GM04504 (cell line): Measurements from ENCODE around the gene FANCD2.
"Not testable (repeated sequence)": the region's sequence is repeated elsewhere in the genome, so short reads cannot be mapped to it uniquely, and the experiment has no call there.

Experiments used
- DNase-seq: peaks from one replicate; pipeline ENCODE4 v3.0.0-alpha.2; 2012; ENCODE audit warnings: low read depth

The FANCD2 gene

GRCh38 chr3:10015461-10015904 is 10.8 kb upstream of the FANCD2 start:
- peak; percentile 95 for DNase-seq

GRCh38 chr3:10017636-10018292 is 8.5 kb upstream of the FANCD2 start:
- DNase-seq, result peak; percentile 56

GRCh38 chr3:10018806-10019205 is 7.4 kb upstream of the FANCD2 start:
- not testable (repeated sequence) for DNase-seq

- DNase-seq, result no peak
Measured at GRCh38 chr3:10019326-10019725, 6.9 kb upstream of the FANCD2 start.

GRCh38 chr3:10021856-10022775 is 4.1 kb upstream of the FANCD2 start:
- no peak for DNase-seq

GRCh38 chr3:10023587-10024310 is 2.5 kb upstream of the FANCD2 start:
- peak; percentile 60 for DNase-seq

GRCh38 chr3:10025205-10026083 is 793 bp upstream of the FANCD2 start:
- DNase-seq, result no peak

GRCh38 chr3:10041034-10041433 is 14.8 kb downstream of the FANCD2 start:
- DNase-seq, result no peak

- no peak for DNase-seq
Measured at GRCh38 chr3:10047876-10048275, 21.6 kb downstream of the FANCD2 start.

GRCh38 chr3:10053054-10053453 is 26.8 kb downstream of the FANCD2 start:
- not testable (repeated sequence) for DNase-seq

- DNase-seq, result no peak
Measured at GRCh38 chr3:10055097-10055496, 28.9 kb downstream of the FANCD2 start.

- DNase-seq, result not testable (repeated sequence)
Measured at GRCh38 chr3:10070077-10070476, 43.8 kb downstream of the FANCD2 start.

- DNase-seq, result no peak
Measured at GRCh38 chr3:10074666-10075065, 48.4 kb downstream of the FANCD2 start.

GRCh38 chr3:10081871-10082270 is 55.6 kb downstream of the FANCD2 start:
- DNase-seq, result no peak

- no peak for DNase-seq
Measured at GRCh38 chr3:10085738-10086137, 59.5 kb downstream of the FANCD2 start.

- no peak for DNase-seq
Measured at GRCh38 chr3:10088256-10088655, 62.0 kb downstream of the FANCD2 start.

- DNase-seq, result no peak
Measured at GRCh38 chr3:10090179-10090578, 63.9 kb downstream of the FANCD2 start.

GRCh38 chr3:10090774-10091173 is 64.5 kb downstream of the FANCD2 start:
- not testable (repeated sequence) for DNase-seq

GRCh38 chr3:10091387-10091786 is 65.2 kb downstream of the FANCD2 start:
- DNase-seq, result not testable (repeated sequence)

GRCh38 chr3:10093678-10094077 is 67.4 kb downstream of the FANCD2 start:
- no peak for DNase-seq

- DNase-seq, result no peak
Measured at GRCh38 chr3:10099041-10099440, 72.8 kb downstream of the FANCD2 start.
